CD14-positive monocyte (primary cell): ENCODE measurements around the gene ZNF212. TPM values are rescaled to one million over a fixed set of nuclear protein-coding genes. Genes with fewer than 3 reads are reported as not detected.
A peak's percentile ranks its signal among the peaks of the same experiment; 100 is the strongest.

Experiments
- DNase-seq, 3 donors: peaks; one replicate each; pipeline ENCODE4 v3.0.0-alpha.2; 2011 to 2022
- H2AFZ ChIP-seq: 2 replicates; pipeline ENCODE4 v1.6.0; 2012; ENCODE audit warnings: mild to moderate bottlenecking, low read depth, low read length, inconsistent platforms; ENCODE audit not compliant: insufficient read depth, poor library complexity, severe bottlenecking
- H3K27ac ChIP-seq, 2 donors: 1 replicate in 1 of 2; 2 replicates in 1 of 2; pipeline ENCODE4 v1.5.1; 2012 to 2013; ENCODE audit warnings: low read length in 2 of 2, control low read depth in 1 of 2, inconsistent platforms in 1 of 2, low read depth in 1 of 2, mild to moderate bottlenecking in 1 of 2
- H3K27me3 ChIP-seq, 2 donors: one replicate each; pipeline versions ENCODE4 v1.6.0 to v1.6.1; 2011 to 2013; ENCODE audit warnings: low read length in 2 of 2; ENCODE audit not compliant: control insufficient read depth in 2 of 2, insufficient read depth in 2 of 2
- H3K36me3 ChIP-seq, 2 donors: replicated peaks in 1 of 2; 1 replicate in 1 of 2; 2 replicates in 1 of 2; pipeline versions ENCODE4 v1.5.1 to v1.6.1; 2012 to 2013; ENCODE audit warnings: low read length in 2 of 2, control low read depth in 1 of 2, inconsistent platforms in 1 of 2, mild to moderate bottlenecking in 1 of 2; ENCODE audit not compliant: insufficient read depth in 2 of 2, control insufficient read depth in 1 of 2
- H3K4me1 ChIP-seq, 2 donors: 1 replicate in 1 of 2; 2 replicates in 1 of 2; pipeline versions ENCODE4 v1.5.1 to v1.6.1; 2012 to 2013; ENCODE audit warnings: low read length in 2 of 2, control low read depth in 1 of 2, inconsistent platforms in 1 of 2, mild to moderate bottlenecking in 1 of 2, moderate library complexity in 1 of 2; ENCODE audit not compliant: insufficient read depth in 2 of 2, control insufficient read depth in 1 of 2
- H3K4me2 ChIP-seq: replicated peaks from 2 replicates; pipeline ENCODE3; 2012; ENCODE audit warnings: low read length, moderate library complexity, mild to moderate bottlenecking; ENCODE audit not compliant: poor library complexity, severe bottlenecking; ENCODE audit errors: extremely low read depth
- H3K4me3 ChIP-seq, 3 experiments: fragments of 200-600 bp in 1 of 3; sonication (generic) in 1 of 3; replicated peaks in 1 of 3; 1 replicate in 2 of 3; 2 replicates in 1 of 3; pipeline ENCODE4 v1.5.1; 2011 to 2013; ENCODE audit warnings: low read length in 3 of 3, mild to moderate bottlenecking in 3 of 3, control low read depth in 2 of 3, low read depth in 2 of 3, inconsistent platforms in 1 of 3, moderate library complexity in 1 of 3
- H3K79me2 ChIP-seq: 2 replicates; pipeline ENCODE4 v1.6.0; 2012; ENCODE audit warnings: mild to moderate bottlenecking, control low read depth, inconsistent platforms, low read length, moderate library complexity; ENCODE audit not compliant: insufficient read depth
- H3K9ac ChIP-seq: 2 replicates; pipeline ENCODE4 v1.6.0; 2017; ENCODE audit warnings: low read length, mild to moderate bottlenecking; ENCODE audit not compliant: insufficient read depth, poor library complexity, severe bottlenecking
- H3K9me3 ChIP-seq, 2 donors: replicated peaks in 1 of 2; 1 replicate in 1 of 2; 2 replicates in 1 of 2; pipeline versions ENCODE4 v1.5.1 to v1.6.1; 2012 to 2013; ENCODE audit warnings: low read length in 2 of 2, control low read depth in 1 of 2; ENCODE audit not compliant: control insufficient read depth in 1 of 2, insufficient read depth in 1 of 2
- H4K20me1 ChIP-seq: 2 replicates; pipeline ENCODE4 v1.6.0; 2012; ENCODE audit warnings: mild to moderate bottlenecking, low read length, control low read depth, moderate library complexity; ENCODE audit not compliant: insufficient read depth
- H3K27ac Mint-ChIP-seq, 7 donors: one replicate each; pipeline ENCODE4 v1.8.0; 2020; ENCODE audit warnings: mild to moderate bottlenecking in 7 of 7, mixed read lengths in 7 of 7, moderate library complexity in 6 of 7, inconsistent platforms in 2 of 7
- H3K27me3 Mint-ChIP-seq, 3 donors: one replicate each; pipeline ENCODE4 v1.8.0; 2021 to 2022; ENCODE audit warnings: low read depth in 3 of 3, mild to moderate bottlenecking in 3 of 3, mixed read lengths in 3 of 3, moderate library complexity in 3 of 3, inconsistent platforms in 1 of 3
- H3K36me3 Mint-ChIP-seq, 2 donors: one replicate each; pipeline ENCODE4 v1.8.0; 2020; ENCODE audit warnings: mixed read lengths in 2 of 2, inconsistent platforms in 1 of 2, mild to moderate bottlenecking in 1 of 2
- H3K4me1 Mint-ChIP-seq: one replicate; pipeline ENCODE4 v1.8.0; 2020; ENCODE audit warnings: mild to moderate bottlenecking, mixed read lengths
- H3K4me3 Mint-ChIP-seq, 2 donors: one replicate each; pipeline ENCODE4 v1.8.0; 2020; ENCODE audit warnings: mild to moderate bottlenecking in 2 of 2, mixed read lengths in 2 of 2, moderate library complexity in 1 of 2
- H3K9me3 Mint-ChIP-seq, 7 donors: one replicate each; pipeline ENCODE4 v1.8.0; 2020 to 2022; ENCODE audit warnings: mixed read lengths in 7 of 7, mild to moderate bottlenecking in 6 of 7, moderate library complexity in 6 of 7, inconsistent platforms in 2 of 7
- CTCF ChIP-seq: fragments of 200-600 bp; IDR thresholded peaks from one replicate; pipeline ENCODE4 v1.8.0; 2022; ENCODE audit warnings: antibody characterized with exemption, mild to moderate bottlenecking
- WGBS: methylation state at CpG from one replicate; pipeline ENCODE4 v1.1.5; 2013; ENCODE audit warnings: missing lambda C conversion rate; ENCODE audit not compliant: insufficient coverage; 5-methylcytosine and 5-hydroxymethylcytosine counted together
- intact Hi-C, 2 donors: fragments of 100-400 bp; cut with micrococcal nuclease; formaldehyde crosslinking; loops; one replicate each; pipeline versions ENCODE4 v1.15.0 to v1.15.1; 2023
- polyA plus RNA-seq, 3 donors: library from polyadenylated mRNA; depleted of rRNA in 1 of 3; unstranded in 2 of 3; stranded (reverse) in 1 of 3; fragments of 300-500 nt in 2 of 3; fragments of >200 nt in 1 of 3; fragmentation: Illumina TruSeq in 2 of 3; gene quantifications; 1 replicate in 2 of 3; 2 replicates in 1 of 3; pipeline ENCODE4 v1.2.3, GENCODE V29; 2012 to 2021

The ZNF212 gene
- polyA plus RNA-seq, 3 donors: 1.6 to 5.9 (median 2.3) TPM

GRCh38 chr7:149289856-149290255 lies 50.4 kb downstream of the ZNF212 start:
- peaks cover 10% of the 10 kb centered on the region for H3K4me1 Mint-ChIP-seq
- H3K4me3 Mint-ChIP-seq: no peak overlapping the region
- no peaks in the 10 kb centered on the region for H3K9me3 ChIP-seq
- no peaks in the 10 kb centered on the region for H3K79me2 ChIP-seq
- no peak overlapping the region for H3K4me3 ChIP-seq
- peaks cover 0 to 2% (median 0%) of the 10 kb centered on the region in 7 donors for H3K9me3 Mint-ChIP-seq
- no peaks in the 10 kb centered on the region for H4K20me1 ChIP-seq
- H3K36me3 Mint-ChIP-seq: peaks cover 0 to 8% of the 10 kb centered on the region in 2 donors
- no peak overlapping the region for H3K9ac ChIP-seq
- H3K27me3 ChIP-seq: peaks cover 0 to 5% of the 10 kb centered on the region in 2 donors
- no peak for DNase-seq
- H3K4me1 ChIP-seq: peaks cover 8 to 11% of the 10 kb centered on the region in 2 donors
- intact Hi-C loops: no loop called here
- peaks cover 8 to 15% (median 12%) of the 10 kb centered on the region in 3 donors for H3K27me3 Mint-ChIP-seq
- H3K4me2 ChIP-seq: no peak overlapping the region
- no peaks in the 10 kb centered on the region for H3K36me3 ChIP-seq
- 95% methylated on average over 3 of the region's 4 CpGs for WGBS
- no peak overlapping the region for H3K27ac Mint-ChIP-seq
- TF ChIP-seq CTCF: no peak
- H3K27ac ChIP-seq: no peak overlapping the region
- H2AFZ ChIP-seq: no peak overlapping the region

- Histone ChIP-seq H3K27me3 (no peaks in the 10 kb centered on the region), H3K4me1 (no peaks in the 10 kb centered on the region), H3K9ac (peak overlapping the region; percentile 27), H3K4me3 (no peak overlapping the region), H3K79me2 (no peaks in the 10 kb centered on the region), H3K27ac (no peak overlapping the region), H3K36me3 (no peaks in the 10 kb centered on the region), H3K4me2 (no peak overlapping the region), H4K20me1 (no peaks in the 10 kb centered on the region), H2AFZ (no peak overlapping the region), H3K9me3 (no peaks in the 10 kb centered on the region)
- Mint-ChIP-seq H3K9me3 (no peaks in the 10 kb centered on the region), H3K27me3 (peaks cover 1 to 5% (median 2%) of the 10 kb centered on the region in 3 donors), H3K4me3 (no peak overlapping the region), H3K27ac (peak overlapping the region in 1 of 7 donors; percentile 31), H3K4me1 (peaks cover 2% of the 10 kb centered on the region), H3K36me3 (peaks cover 0 to 6% of the 10 kb centered on the region in 2 donors)
- no peak for DNase-seq
- no peak for TF ChIP-seq CTCF
- WGBS: 76% methylated on average over 12 of the region's 13 CpGs
- intact Hi-C loops: no loop called here
Observed at GRCh38 chr7:149291036-149291780, 51.8 kb downstream of the ZNF212 start.
